ENCODE results near the gene LTBP2. TPM values are rescaled to one million over a fixed set of nuclear protein-coding genes. Genes with fewer than 3 reads are reported as not detected.

Gene LTBP2
- total RNA-seq = 243 and 301 TPM in 2 replicates

GRCh38 chr14:74611650-74612349 lies at the start of gene LTBP2:
LTBP2 (minus strand) TSS chr14:74612237; CDS start chr14:74611944, 293 bp downstream.

GRCh38 chr14:74493343-74494261 lies 118.4 kb downstream of the LTBP2 start, which contains the start of gene ISCA2:
ISCA2 (plus strand) TSS chr14:74493765; CDS start chr14:74493775, 10 bp downstream.

GRCh38 chr14:74492776-74493342 lies 119.2 kb downstream of the LTBP2 start, which contains the start of gene NPC2:
NPC2 (minus strand) TSS chr14:74493305; CDS start chr14:74493274, 31 bp downstream.

Other genes starting within 250 kb of the LTBP2 start
- not detected in 2 replicates for gene SYNDIG1L, start 186.0 kb downstream of the LTBP2 start, total RNA-seq
- 207 and 218 TPM in 2 replicates for gene NPC2, start 118.9 kb downstream of the LTBP2 start, total RNA-seq
- 12.6 and 16.3 TPM in 2 replicates for gene ISCA2, start 118.5 kb downstream of the LTBP2 start, total RNA-seq
- gene AREL1, start 100.8 kb upstream of the LTBP2 start, total RNA-seq = 46.1 and 48.0 TPM in 2 replicates
- 26.8 and 44.9 TPM in 2 replicates for gene FCF1, start 100.9 kb upstream of the LTBP2 start, total RNA-seq
- gene YLPM1, start 151.1 kb upstream of the LTBP2 start, total RNA-seq = 41.8 and 41.9 TPM in 2 replicates